Right lobe of liver (tissue), 4 donors: ENCODE results near the gene SPOCK1.

ENCODE experiments used
- CTCF ChIP-seq, 4 donors: fragments of 200-600 bp in 3 of 4; fragments of 450-650 bp in 1 of 4; IDR thresholded peaks; one replicate each; pipeline versions ENCODE4 v1.5.1 to v1.8.0; 2016 to 2022; ENCODE audit warnings: antibody characterized with exemption in 4 of 4, mild to moderate bottlenecking in 2 of 4
- POLR2A ChIP-seq: fragments of 450-650 bp; IDR thresholded peaks from one replicate; pipeline ENCODE4 v1.6.1; 2017; ENCODE audit warnings: antibody characterized with exemption, mild to moderate bottlenecking
- donor health status: DM: no; HTN: no; CAD: no.
- donor health status: DM: no; HTN: no; CAD: no.
- donor health status: DM: no; HTN: yes; CAD: no.

DNA sequence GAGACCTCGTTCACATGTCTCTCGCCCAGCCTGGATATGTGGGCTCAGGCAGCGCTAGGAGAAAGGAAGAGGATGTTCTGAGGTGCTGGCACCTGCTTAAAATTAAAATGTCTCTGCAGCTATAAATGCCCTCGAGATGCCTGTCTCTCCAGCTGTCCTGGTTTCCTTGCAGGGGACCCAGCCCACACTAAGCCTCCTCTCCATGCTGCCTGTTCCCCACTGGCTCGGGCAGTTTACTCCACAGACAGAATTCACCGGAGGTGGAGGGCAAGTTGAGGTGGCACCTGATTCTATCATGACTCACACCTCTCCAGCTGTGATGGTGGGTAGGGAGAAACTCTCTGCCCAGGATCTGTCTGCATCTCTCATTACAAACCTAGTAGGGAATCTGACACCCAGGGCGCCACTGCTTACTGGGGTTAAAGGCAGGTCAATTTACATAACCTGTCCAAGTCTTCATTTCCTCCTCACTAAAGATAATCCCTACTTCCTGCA, 420.9 kb downstream of the SPOCK1 start:
- TF ChIP-seq POLR2A (no peak), CTCF (IDR thresholded peaks at IDR 0.05) (no peak)
